Measurements from ENCODE around the gene RNF224. TPM values are rescaled to one million over a fixed set of nuclear protein-coding genes. Genes with fewer than 3 reads are reported as not detected.

The RNF224 gene
- total and polyA plus RNA-seq, 2 of the 13 experiments (the other 11 are each of a cell fraction or from before 2014, with no cell fraction given), result 0.09 TPM; not detected in 1

- TF ChIP-seq JUNB (CRISPR knock-in tag; IDR thresholded peaks at IDR 0.05; ENCODE audit: borderline replicate concordance) (no peak), TAF15 (IDR thresholded peaks at IDR 0.05; ENCODE audit: low read depth, low read length, poor library complexity, severe bottlenecking) (no peak), GTF2F1 (IDR thresholded peaks at IDR 0.05; ENCODE audit: low read length) (no peak), ZNF839 (CRISPR knock-in tag; IDR thresholded peaks at IDR 0.05; ENCODE audit: borderline replicate concordance) (no peak), CCDC6 (CRISPR knock-in tag; IDR thresholded peaks at IDR 0.05) (no peak), SNRNP70 (IDR thresholded peaks at IDR 0.05; ENCODE audit: low read depth, low read length) (no peak), ZNF770 (CRISPR knock-in tag; IDR thresholded peaks at IDR 0.05) (peak; percentile 52; the same call in 1 of the 2 replicates), ZNF547 (CRISPR knock-in tag; IDR thresholded peaks at IDR 0.05) (no peak), HIVEP1 (CRISPR knock-in tag; IDR thresholded peaks at IDR 0.05) (no peak), ZBTB44 (CRISPR knock-in tag; IDR thresholded peaks at IDR 0.05) (no peak), KDM2A (CRISPR knock-in tag; IDR thresholded peaks at IDR 0.05; ENCODE audit: borderline replicate concordance, low read depth) (no peak; the same call in 1 of the 2 replicates), MTF1 (CRISPR knock-in tag; IDR thresholded peaks at IDR 0.05) (no peak), ZMYM4 (CRISPR knock-in tag; IDR thresholded peaks at IDR 0.05) (no peak), FOXJ3 (CRISPR knock-in tag; IDR thresholded peaks at IDR 0.05; ENCODE audit: borderline replicate concordance) (no peak), ZSCAN22 (CRISPR knock-in tag; IDR thresholded peaks at IDR 0.05) (no peak), SRSF4 (IDR thresholded peaks at IDR 0.05; ENCODE audit: low read depth, low read length, poor library complexity, severe bottlenecking) (no peak), ZNF292 (CRISPR knock-in tag; IDR thresholded peaks at IDR 0.05; ENCODE audit: borderline replicate concordance, low read depth) (no peak), NAIF1 (CRISPR knock-in tag; IDR thresholded peaks at IDR 0.05; ENCODE audit: borderline replicate concordance) (no peak), ZNF891 (CRISPR knock-in tag; IDR thresholded peaks at IDR 0.05) (no peak), MIER3 (CRISPR knock-in tag; IDR thresholded peaks at IDR 0.05; ENCODE audit: borderline replicate concordance) (no peak), POGZ (CRISPR knock-in tag; IDR thresholded peaks at IDR 0.05) (no peak), RFX3 (CRISPR knock-in tag; IDR thresholded peaks at IDR 0.05) (no peak), AGO2 (optimal IDR thresholded peaks at IDR 0.05; ENCODE audit: low read depth, low read length) (no peak), MAFG (CRISPR knock-in tag; IDR thresholded peaks at IDR 0.05) (no peak)
- TF ChIP-seq, protein P1, sequence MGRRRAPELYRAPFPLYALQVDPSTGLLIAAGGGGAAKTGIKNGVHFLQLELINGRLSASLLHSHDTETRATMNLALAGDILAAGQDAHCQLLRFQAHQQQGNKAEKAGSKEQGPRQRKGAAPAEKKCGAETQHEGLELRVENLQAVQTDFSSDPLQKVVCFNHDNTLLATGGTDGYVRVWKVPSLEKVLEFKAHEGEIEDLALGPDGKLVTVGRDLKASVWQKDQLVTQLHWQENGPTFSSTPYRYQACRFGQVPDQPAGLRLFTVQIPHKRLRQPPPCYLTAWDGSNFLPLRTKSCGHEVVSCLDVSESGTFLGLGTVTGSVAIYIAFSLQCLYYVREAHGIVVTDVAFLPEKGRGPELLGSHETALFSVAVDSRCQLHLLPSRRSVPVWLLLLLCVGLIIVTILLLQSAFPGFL (CRISPR knock-in tag; IDR thresholded peaks at IDR 0.05), result no peak
- TF ChIP-seq, protein P2, sequence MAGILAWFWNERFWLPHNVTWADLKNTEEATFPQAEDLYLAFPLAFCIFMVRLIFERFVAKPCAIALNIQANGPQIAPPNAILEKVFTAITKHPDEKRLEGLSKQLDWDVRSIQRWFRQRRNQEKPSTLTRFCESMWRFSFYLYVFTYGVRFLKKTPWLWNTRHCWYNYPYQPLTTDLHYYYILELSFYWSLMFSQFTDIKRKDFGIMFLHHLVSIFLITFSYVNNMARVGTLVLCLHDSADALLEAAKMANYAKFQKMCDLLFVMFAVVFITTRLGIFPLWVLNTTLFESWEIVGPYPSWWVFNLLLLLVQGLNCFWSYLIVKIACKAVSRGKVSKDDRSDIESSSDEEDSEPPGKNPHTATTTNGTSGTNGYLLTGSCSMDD (CRISPR knock-in tag; IDR thresholded peaks at IDR 0.05), result no peak
Measured at GRCh38 chr9:137199411-137200121, 27.7 kb upstream of the RNF224 start (continued).
